Liver (tissue), 9 donors: ENCODE data around the gene NFIX. TPM values are rescaled to one million over a fixed set of nuclear protein-coding genes. Genes with fewer than 3 reads are reported as not detected.

Source experiments
- DNase-seq: peaks from one replicate; pipeline ENCODE4 v3.0.0-alpha.2; 2017; ENCODE audit warnings: low spot score
- H3K27ac ChIP-seq, 2 donors: one replicate each; pipeline ENCODE4 v1.7.0; 2013; ENCODE audit warnings: inconsistent platforms in 2 of 2, low read length in 2 of 2, control low read depth in 1 of 2, low read depth in 1 of 2, mild to moderate bottlenecking in 1 of 2
- H3K27me3 ChIP-seq, 4 donors: one replicate each; pipeline versions ENCODE4 v1.6.1 to v1.7.0; 2013; ENCODE audit warnings: low read length in 3 of 4, inconsistent platforms in 1 of 4, mild to moderate bottlenecking in 1 of 4, moderate library complexity in 1 of 4; ENCODE audit not compliant: control insufficient read depth in 4 of 4, insufficient read depth in 4 of 4
- H3K36me3 ChIP-seq, 4 donors: one replicate each; pipeline versions ENCODE4 v1.6.1 to v1.7.0; 2013; ENCODE audit warnings: low read length in 3 of 4, mild to moderate bottlenecking in 3 of 4, low read depth in 1 of 4, moderate library complexity in 1 of 4; ENCODE audit not compliant: control insufficient read depth in 4 of 4, insufficient read depth in 3 of 4
- H3K4me1 ChIP-seq, 4 donors: one replicate each; pipeline versions ENCODE4 v1.6.1 to v1.7.0; 2013; ENCODE audit warnings: low read length in 3 of 4, mild to moderate bottlenecking in 3 of 4, moderate library complexity in 1 of 4; ENCODE audit not compliant: control insufficient read depth in 4 of 4, insufficient read depth in 4 of 4
- H3K4me3 ChIP-seq, 3 donors: one replicate each; pipeline versions ENCODE4 v1.6.1 to v1.7.0; 2013; ENCODE audit warnings: low read length in 3 of 3, control low read depth in 1 of 3, low read depth in 1 of 3, mild to moderate bottlenecking in 1 of 3
- H3K9ac ChIP-seq, 2 donors: one replicate each; pipeline ENCODE4 v1.7.0; 2013; ENCODE audit warnings: low read length in 2 of 2, mild to moderate bottlenecking in 2 of 2, moderate library complexity in 2 of 2, control low read depth in 1 of 2, low read depth in 1 of 2
- H3K9me3 ChIP-seq, 4 donors: one replicate each; pipeline versions ENCODE4 v1.6.1 to v1.7.0; 2013; ENCODE audit warnings: low read length in 3 of 4; ENCODE audit not compliant: control insufficient read depth in 4 of 4
- FOXA1 ChIP-seq: IDR thresholded peaks from 2 replicates; pipeline ENCODE4 v1.6.1; 2016; ENCODE audit warnings: antibody characterized with exemption
- HNF4A ChIP-seq, 2 donors: conservative IDR thresholded peaks; 2 replicates each; pipeline ENCODE4 v1.6.1; 2016; ENCODE audit warnings: antibody characterized with exemption in 2 of 2, mild to moderate bottlenecking in 2 of 2
- JUND ChIP-seq, 2 donors: IDR thresholded peaks; 2 replicates each; pipeline ENCODE4 v1.6.1; 2016; ENCODE audit warnings: antibody characterized with exemption in 2 of 2
- NR2F2 ChIP-seq: IDR thresholded peaks from 2 replicates; pipeline ENCODE4 v1.6.1; 2016; ENCODE audit warnings: antibody characterized with exemption
- RAD21 ChIP-seq, 2 donors: IDR thresholded peaks; 2 replicates each; pipeline ENCODE4 v1.6.1; 2016; ENCODE audit warnings: antibody characterized with exemption in 2 of 2, mild to moderate bottlenecking in 2 of 2
- SP1 ChIP-seq: IDR thresholded peaks from 2 replicates; pipeline ENCODE4 v1.6.1; 2018; ENCODE audit warnings: antibody characterized with exemption, mild to moderate bottlenecking
- TAF1 ChIP-seq: conservative IDR thresholded peaks from 2 replicates; pipeline ENCODE4 v1.6.1; 2016; ENCODE audit warnings: antibody characterized with exemption, mild to moderate bottlenecking
- WGBS: extraction: QIAGEN DNeasy Blood & Tissue Kit; methylation state at CpG from one replicate; pipeline ENCODE4 v1.1.7; 2013; 5-methylcytosine and 5-hydroxymethylcytosine counted together
- polyA plus RNA-seq, 2 donors: library from polyadenylated mRNA; stranded (reverse) in 1 of 2; unstranded in 1 of 2; fragments of 200-250 nt in 1 of 2; fragments of >200 nt in 1 of 2; fragmentation: Nextera tagmentation in 1 of 2; extraction: Ambion mirVana in 1 of 2; gene quantifications; one replicate each; pipeline versions ENCODE4 v1.2.1 to v1.2.3, GENCODE V29; 2013 to 2015
- total RNA-seq, 2 donors: library from RNA; depleted of rRNA; stranded (reverse); fragments of >200 nt; gene quantifications; one replicate each; pipeline ENCODE4 v1.2.3, GENCODE V29; 2014
- TF ChIP-seq, protein P1 (sequence below): IDR thresholded peaks from 2 replicates; pipeline ENCODE4 v1.6.1; 2016; ENCODE audit warnings: antibody characterized with exemption
- TF ChIP-seq, protein P2 (sequence below): fragments of 150-350 bp; IDR thresholded peaks from 2 replicates; pipeline ENCODE4 v1.5.1; 2017; ENCODE audit warnings: improper control_type of control experiment, low read depth, low read length; ENCODE audit not compliant: missing input control
- TF ChIP-seq, protein P3 (sequence below): IDR thresholded peaks from 2 replicates; pipeline ENCODE4 v1.6.1; 2016; ENCODE audit warnings: antibody characterized with exemption
- donor health status: healthy.
- donor health status: healthy.
- donor health status: healthy.
- donor health status: healthy.
- donor health status: healthy.

NFIX gene
- total and polyA plus RNA-seq, 4 donors = 3.3 to 18.4 (median 12.6) TPM

DNA sequence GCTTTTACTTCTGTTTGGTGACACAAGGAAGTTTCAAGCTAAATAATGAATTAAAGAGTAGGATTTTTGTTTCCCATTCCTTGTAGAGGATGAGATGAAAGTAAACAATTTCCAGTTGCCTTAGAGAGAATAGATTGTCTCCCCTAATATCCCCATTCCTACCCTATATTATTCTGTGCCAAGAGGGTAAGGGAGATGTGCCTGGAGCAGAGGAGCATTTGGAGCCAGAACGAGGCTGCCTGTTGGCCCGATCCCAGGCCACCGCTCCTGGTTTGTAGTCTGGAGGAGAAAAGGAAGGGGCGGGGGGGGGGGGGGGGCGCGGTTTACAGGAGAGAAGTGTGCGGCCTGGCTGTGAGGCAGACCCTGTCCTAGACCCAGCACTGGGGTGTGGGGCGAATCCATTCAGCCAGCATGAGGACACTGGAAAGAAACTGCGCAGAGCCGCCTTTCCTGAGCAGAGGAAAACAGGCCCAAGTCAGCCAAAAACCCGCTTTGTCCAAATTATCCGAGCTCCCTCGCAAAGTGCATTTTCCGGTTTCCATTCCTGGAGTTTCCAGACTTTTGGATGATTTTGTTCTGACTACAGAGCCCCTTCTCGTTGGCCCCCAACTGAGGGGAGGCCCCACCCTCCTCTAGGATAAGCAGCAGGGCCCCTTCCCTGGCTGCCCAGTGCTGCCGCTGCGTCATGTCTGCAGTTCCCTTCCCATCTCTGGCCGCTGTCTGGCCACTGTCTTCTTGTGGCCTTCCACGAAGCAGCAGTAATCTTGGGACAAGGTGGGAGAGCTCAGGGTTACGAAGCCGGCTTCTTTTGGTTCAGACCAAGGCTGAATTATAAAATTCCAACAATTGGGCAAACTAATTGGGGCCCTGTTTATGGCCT lies 23.0 kb downstream of the NFIX start:
- Histone ChIP-seq H3K4me3 (no peak overlapping the region), H3K9ac (no peak overlapping the region), H3K4me1 (peaks cover under 1 to 44% (median 19%) of the 10 kb centered on the region in 4 donors), H3K27me3 (no peaks in the 10 kb centered on the region), H3K9me3 (no peaks in the 10 kb centered on the region), H3K36me3 (no peaks in the 10 kb centered on the region), H3K27ac (peak overlapping the region in 1 of 2 donors; percentile 32)
- 67% methylated on average over 21 of the region's 21 CpGs for WGBS
- no peak for DNase-seq
- TF ChIP-seq, protein P1, sequence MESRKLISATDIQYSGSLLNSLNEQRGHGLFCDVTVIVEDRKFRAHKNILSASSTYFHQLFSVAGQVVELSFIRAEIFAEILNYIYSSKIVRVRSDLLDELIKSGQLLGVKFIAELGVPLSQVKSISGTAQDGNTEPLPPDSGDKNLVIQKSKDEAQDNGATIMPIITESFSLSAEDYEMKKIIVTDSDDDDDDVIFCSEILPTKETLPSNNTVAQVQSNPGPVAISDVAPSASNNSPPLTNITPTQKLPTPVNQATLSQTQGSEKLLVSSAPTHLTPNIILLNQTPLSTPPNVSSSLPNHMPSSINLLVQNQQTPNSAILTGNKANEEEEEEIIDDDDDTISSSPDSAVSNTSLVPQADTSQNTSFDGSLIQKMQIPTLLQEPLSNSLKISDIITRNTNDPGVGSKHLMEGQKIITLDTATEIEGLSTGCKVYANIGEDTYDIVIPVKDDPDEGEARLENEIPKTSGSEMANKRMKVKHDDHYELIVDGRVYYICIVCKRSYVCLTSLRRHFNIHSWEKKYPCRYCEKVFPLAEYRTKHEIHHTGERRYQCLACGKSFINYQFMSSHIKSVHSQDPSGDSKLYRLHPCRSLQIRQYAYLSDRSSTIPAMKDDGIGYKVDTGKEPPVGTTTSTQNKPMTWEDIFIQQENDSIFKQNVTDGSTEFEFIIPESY = no peak
- TF ChIP-seq, protein P2, sequence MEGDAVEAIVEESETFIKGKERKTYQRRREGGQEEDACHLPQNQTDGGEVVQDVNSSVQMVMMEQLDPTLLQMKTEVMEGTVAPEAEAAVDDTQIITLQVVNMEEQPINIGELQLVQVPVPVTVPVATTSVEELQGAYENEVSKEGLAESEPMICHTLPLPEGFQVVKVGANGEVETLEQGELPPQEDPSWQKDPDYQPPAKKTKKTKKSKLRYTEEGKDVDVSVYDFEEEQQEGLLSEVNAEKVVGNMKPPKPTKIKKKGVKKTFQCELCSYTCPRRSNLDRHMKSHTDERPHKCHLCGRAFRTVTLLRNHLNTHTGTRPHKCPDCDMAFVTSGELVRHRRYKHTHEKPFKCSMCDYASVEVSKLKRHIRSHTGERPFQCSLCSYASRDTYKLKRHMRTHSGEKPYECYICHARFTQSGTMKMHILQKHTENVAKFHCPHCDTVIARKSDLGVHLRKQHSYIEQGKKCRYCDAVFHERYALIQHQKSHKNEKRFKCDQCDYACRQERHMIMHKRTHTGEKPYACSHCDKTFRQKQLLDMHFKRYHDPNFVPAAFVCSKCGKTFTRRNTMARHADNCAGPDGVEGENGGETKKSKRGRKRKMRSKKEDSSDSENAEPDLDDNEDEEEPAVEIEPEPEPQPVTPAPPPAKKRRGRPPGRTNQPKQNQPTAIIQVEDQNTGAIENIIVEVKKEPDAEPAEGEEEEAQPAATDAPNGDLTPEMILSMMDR = no peak
- no peak for TF ChIP-seq SP1
- TF ChIP-seq HNF4A (conservative IDR thresholded peaks at IDR 0.05) = no peak
- TF ChIP-seq FOXA1 = no peak
- no peak for TF ChIP-seq TAF1
- TF ChIP-seq JUND (IDR thresholded peaks at IDR 0.05) = no peak

GRCh38 chr19:13019332-13019731 lies 24.1 kb downstream of the NFIX start:
- Histone ChIP-seq H3K4me3 (no peak overlapping the region), H3K4me1 (peaks cover 0 to 43% (median 21%) of the 10 kb centered on the region in 4 donors), H3K9me3 (no peaks in the 10 kb centered on the region), H3K9ac (no peak overlapping the region), H3K36me3 (no peaks in the 10 kb centered on the region), H3K27me3 (no peaks in the 10 kb centered on the region), H3K27ac (no peak overlapping the region)
- DNase-seq = no peak
- WGBS = 90% methylated on average over 4 of the region's 4 CpGs
- no peak for TF ChIP-seq JUND (IDR thresholded peaks at IDR 0.05)
- no peak for TF ChIP-seq NR2F2
- no peak for TF ChIP-seq SP1
- TF ChIP-seq HNF4A (conservative IDR thresholded peaks at IDR 0.05) = no peak
- TF ChIP-seq RAD21 (IDR thresholded peaks at IDR 0.05) = no peak
- TF ChIP-seq, protein P3, sequence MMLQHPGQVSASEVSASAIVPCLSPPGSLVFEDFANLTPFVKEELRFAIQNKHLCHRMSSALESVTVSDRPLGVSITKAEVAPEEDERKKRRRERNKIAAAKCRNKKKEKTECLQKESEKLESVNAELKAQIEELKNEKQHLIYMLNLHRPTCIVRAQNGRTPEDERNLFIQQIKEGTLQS = no peak
- TF ChIP-seq, protein P1 = no peak
